Fibroblast of peridontal ligament (primary cell): ENCODE data around the gene HSD3B7.

Source experiments
- DNase-seq: peaks from one replicate; pipeline ENCODE4 v3.0.0-alpha.2; 2010; ENCODE audit errors: extremely low read depth

HSD3B7 gene

GRCh38 chr16:31023252-31023602 lies 38.2 kb downstream of the HSD3B7 start:
- no peak for DNase-seq

- no peak for DNase-seq
These were observed 38.7 kb downstream of the HSD3B7 start for GRCh38 chr16:31023627-31024226.

DNA sequence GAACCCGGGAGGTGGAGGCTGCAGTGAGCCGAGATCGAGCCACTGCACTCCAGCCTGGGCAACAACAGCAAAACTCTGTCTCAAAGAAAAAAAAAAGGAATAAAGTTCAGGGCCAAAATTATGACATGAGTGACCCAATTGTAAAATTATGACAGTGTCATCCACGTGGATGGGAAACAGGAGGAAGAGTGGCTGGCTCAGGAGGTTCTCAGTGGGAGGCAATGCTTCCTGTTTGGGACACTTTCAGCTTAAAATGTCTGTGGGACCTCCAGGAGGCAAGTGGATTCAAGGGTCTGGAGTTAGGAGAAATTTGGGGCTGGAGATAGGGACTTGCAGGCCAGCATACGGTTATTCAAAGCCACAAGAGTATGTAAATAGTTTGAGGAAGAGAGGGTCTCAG lies 40.3 kb downstream of the HSD3B7 start:
- DNase-seq, result no peak

- DNase-seq, result no peak
These were observed 44.3 kb downstream of the HSD3B7 start for GRCh38 chr16:31029272-31029671.

DNA sequence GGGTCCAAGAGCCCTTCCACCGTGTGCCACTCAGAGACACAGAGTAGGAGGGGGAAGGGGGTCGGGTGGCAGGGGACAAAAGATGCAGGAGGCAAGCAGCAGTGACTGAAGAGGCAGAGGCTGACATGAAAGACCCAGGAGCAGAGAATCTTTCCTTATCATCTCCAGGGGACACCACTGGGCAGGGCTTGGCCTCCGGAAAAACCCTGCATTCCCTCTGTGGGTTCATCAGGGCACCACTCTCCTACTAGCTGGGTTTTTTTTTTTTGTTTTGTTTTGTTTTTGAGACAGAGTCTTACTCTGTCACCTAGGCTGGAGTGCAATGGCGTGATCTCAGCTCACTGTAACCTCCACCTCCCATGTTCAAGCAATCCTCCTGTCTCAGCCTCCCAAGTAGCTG lies 46.3 kb downstream of the HSD3B7 start:
- DNase-seq, result no peak

- peak; percentile 99 for DNase-seq
These were observed 48.0 kb downstream of the HSD3B7 start, which contains the start of gene STX4 for GRCh38 chr16:31032736-31033708. STX4 (plus strand) TSS chr16:31033558; CDS start chr16:31033806, 248 bp downstream.

GRCh38 chr16:31033709-31034492 lies 48.9 kb downstream of the HSD3B7 start:
- peak; percentile 73 for DNase-seq

DNA sequence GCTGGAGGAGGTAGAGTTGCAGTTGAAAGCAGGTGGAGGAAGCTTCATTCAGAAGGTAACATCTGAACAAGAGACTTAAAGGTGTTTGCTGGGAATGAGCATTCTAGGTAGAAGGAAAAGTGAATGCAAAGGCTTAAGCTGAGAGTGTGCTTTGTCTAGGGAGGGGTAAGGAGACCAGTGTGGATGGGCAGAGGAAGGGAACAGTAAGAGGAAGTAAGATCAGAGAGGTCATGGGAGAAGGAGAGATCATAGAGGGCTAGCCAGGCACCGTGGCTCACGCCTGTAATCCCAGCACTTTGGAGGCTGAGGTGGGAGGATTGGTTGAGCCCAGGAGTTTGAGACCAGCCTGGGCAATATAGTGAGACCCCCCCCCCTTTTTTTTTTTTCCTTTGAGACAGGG lies 51.7 kb downstream of the HSD3B7 start:
- no peak for DNase-seq
